B cell (primary cell): ENCODE results near the gene SNX32. TPM values are rescaled to one million over a fixed set of nuclear protein-coding genes. Genes with fewer than 3 reads are reported as not detected.
"Not testable (repeated sequence)": the region's sequence is repeated elsewhere in the genome, so short reads cannot be mapped to it uniquely, and the experiment has no call there.

Source experiments
- ATAC-seq: fragments of 200-7000 bp; cut with Tn5 transposase; one replicate; pipeline ENCODE4 v1.10.0; 2021; ENCODE audit warnings: low read depth, mild to moderate bottlenecking, moderate number of reproducible peaks, moderate library complexity
- CTCF ChIA-PET: fragments of 350-600 bp; sonication (Branson Sonifier 250); formaldehyde crosslinking; loops from one replicate; lab custom pipeline; 2021; ENCODE audit warnings: antibody characterized with exemption, inconsistent platforms; lab: Charles Lee
- POLR2A ChIA-PET: fragments of 350-600 bp; sonication (Branson Sonifier 250); formaldehyde crosslinking; loops from one replicate; lab custom pipeline; 2021; ENCODE audit warnings: antibody characterized with exemption; lab: Charles Lee
- DNase-seq: peaks from one replicate; pipeline ENCODE4 v3.0.0; 2013
- H2AFZ ChIP-seq: 2 replicates; pipeline ENCODE4 v1.6.1; 2012; ENCODE audit warnings: mild to moderate bottlenecking, low read depth, low read length; ENCODE audit not compliant: insufficient read depth, poor library complexity, severe bottlenecking
- H3K27ac ChIP-seq, 2 donors: 1 replicate in 1 of 2; 2 replicates in 1 of 2; pipeline ENCODE4 v1.5.1; 2012 to 2013; ENCODE audit warnings: low read length in 2 of 2, mild to moderate bottlenecking in 2 of 2, moderate library complexity in 1 of 2
- H3K27me3 ChIP-seq, 4 experiments: fragments of 200-600 bp in 1 of 4; sonication (generic) in 1 of 4; replicated peaks in 1 of 4; 1 replicate in 2 of 4; 2 replicates in 2 of 4; pipeline versions ENCODE4 v1.6.1 to v1.7.0; 2013 to 2016; ENCODE audit warnings: low read length in 3 of 4, mild to moderate bottlenecking in 2 of 4, mixed read lengths in 1 of 4, moderate library complexity in 1 of 4; ENCODE audit not compliant: insufficient read depth in 4 of 4, control insufficient read depth in 3 of 4; ENCODE audit errors: control extremely low read depth in 1 of 4
- H3K36me3 ChIP-seq, 2 experiments: replicated peaks in 1 of 2; 1 replicate in 1 of 2; 2 replicates in 1 of 2; pipeline versions ENCODE4 v1.6.1 to v1.7.1; 2013; ENCODE audit warnings: low read length in 1 of 2; ENCODE audit not compliant: insufficient read depth in 2 of 2, control insufficient read depth in 1 of 2; ENCODE audit errors: control extremely low read depth in 1 of 2, extremely low read depth in 1 of 2
- H3K4me1 ChIP-seq, 2 donors: fragments of 200-600 bp in 1 of 2; sonication (generic) in 1 of 2; 1 replicate in 1 of 2; 2 replicates in 1 of 2; pipeline versions ENCODE4 v1.5.1 to v1.6.1; 2013 to 2017; ENCODE audit warnings: low read length in 2 of 2; ENCODE audit not compliant: control insufficient read depth in 2 of 2, insufficient read depth in 2 of 2
- H3K4me2 ChIP-seq: replicated peaks from 2 replicates; pipeline ENCODE3; 2012; ENCODE audit warnings: mild to moderate bottlenecking, low read depth, low read length; ENCODE audit not compliant: poor library complexity, severe bottlenecking
- H3K4me3 ChIP-seq, 5 experiments: fragments of 200-600 bp in 1 of 5; sonication (generic) in 1 of 5; 1 replicate in 3 of 5; 2 replicates in 2 of 5; pipeline versions ENCODE4 v1.5.1 to v1.7.0; 2011 to 2016; ENCODE audit warnings: low read length in 4 of 5, mild to moderate bottlenecking in 4 of 5, low read depth in 2 of 5, control low read depth in 1 of 5, moderate library complexity in 1 of 5; ENCODE audit not compliant: insufficient read depth in 1 of 5; ENCODE audit errors: control extremely low read depth in 1 of 5, extremely low read depth in 1 of 5
- H3K79me2 ChIP-seq: fragments of 200-600 bp; sonication (generic); one replicate; pipeline ENCODE4 v1.6.0; 2016; ENCODE audit warnings: low read length; ENCODE audit not compliant: control insufficient read depth, insufficient read depth
- H3K9ac ChIP-seq: fragments of 200-600 bp; sonication (generic); 2 replicates; pipeline ENCODE4 v1.6.1; 2017; ENCODE audit warnings: mild to moderate bottlenecking, low read length, moderate library complexity
- H3K9me3 ChIP-seq, 3 donors: one replicate each; pipeline versions ENCODE4 v1.6.1 to v1.7.1; 2013; ENCODE audit warnings: low read length in 2 of 3; ENCODE audit not compliant: control insufficient read depth in 2 of 3, insufficient read depth in 1 of 3; ENCODE audit errors: control extremely low read depth in 1 of 3
- H4K20me1 ChIP-seq: 2 replicates; pipeline ENCODE4 v1.6.0; 2012; ENCODE audit warnings: mild to moderate bottlenecking, low read length; ENCODE audit not compliant: insufficient read depth, control insufficient read depth, poor library complexity, severe bottlenecking
- H3K27ac Mint-ChIP-seq: one replicate; pipeline ENCODE4 v1.8.0; 2021; ENCODE audit warnings: mixed read lengths
- H3K27me3 Mint-ChIP-seq: one replicate; pipeline ENCODE4 v1.8.0; 2021; ENCODE audit warnings: mixed read lengths
- H3K4me1 Mint-ChIP-seq: one replicate; pipeline ENCODE4 v1.8.0; 2021; ENCODE audit warnings: mixed read lengths
- H3K4me3 Mint-ChIP-seq: one replicate; pipeline ENCODE4 v1.8.0; 2021; ENCODE audit warnings: mixed read lengths
- H3K9me3 Mint-ChIP-seq: one replicate; pipeline ENCODE4 v1.8.0; 2022; ENCODE audit warnings: mixed read lengths; ENCODE audit not compliant: insufficient read depth
- CTCF ChIP-seq: fragments of 200-600 bp; IDR thresholded peaks from one replicate; pipeline ENCODE4 v1.8.0; 2022; ENCODE audit warnings: antibody characterized with exemption, mild to moderate bottlenecking
- EZH2 ChIP-seq: IDR thresholded peaks from 2 replicates; pipeline ENCODE4 v1.6.1; 2012; ENCODE audit warnings: borderline replicate concordance, low read depth, mild to moderate bottlenecking, moderate library complexity, low read length; ENCODE audit not compliant: insufficient read depth, poor library complexity, severe bottlenecking
- WGBS: methylation state at CpG from one replicate; pipeline ENCODE4 v1.1.5; 2013; ENCODE audit warnings: missing lambda C conversion rate; ENCODE audit not compliant: insufficient coverage; 5-methylcytosine and 5-hydroxymethylcytosine counted together
- intact Hi-C: fragments of 100-400 bp; cut with micrococcal nuclease; formaldehyde crosslinking; loops from one replicate; pipeline ENCODE4 v1.10.0; 2022
- polyA plus RNA-seq: library from polyadenylated mRNA; depleted of rRNA; stranded (reverse); fragments of >200 nt; gene quantifications from 2 replicates; pipeline ENCODE4 v1.2.3, GENCODE V29; 2012
- total RNA-seq, 2 donors: library from RNA; stranded (reverse); fragments of 120-200 nt in 1 of 2; gene quantifications; 1 replicate in 1 of 2; 2 replicates in 1 of 2; pipeline versions ENCODE4 v1.2.3 to v1.2.4, GENCODE V29; 2013 to 2022

The SNX32 gene
- total and polyA plus RNA-seq, 2 donors (not counting 1 experiment from before 2014, with no cell fraction given): 0.57 to 0.89 TPM

- H3K4me2 ChIP-seq: peak overlapping the region; percentile 99
- Mint-ChIP-seq H3K27me3 (no peaks in the 10 kb centered on the region), H3K4me1 (peaks cover 63% of the 10 kb centered on the region), H3K4me3 (peak overlapping the region; percentile 98), H3K27ac (peak overlapping the region; percentile 98), H3K9me3 (no peaks in the 10 kb centered on the region)
- H3K27me3 ChIP-seq: no peaks in the 10 kb centered on the region
- peak overlapping the region; percentile 60 to 85 for H3K27ac ChIP-seq
- peaks cover 52 to 62% of the 10 kb centered on the region in 2 donors for H3K4me1 ChIP-seq
- DNase-seq: peak; percentile 42
- CTCF ChIA-PET: interaction anchor here (0.6 to 15.5 kb wide), 23 partner anchors 7 to 1558 kb away, joined by 3 to 244 read pairs (median 8); partner anchors contain the start of genes C11orf68, CFL1, FOSL1 and KAT5
- TF ChIP-seq CTCF (no peak), EZH2 (no peak)
- H3K9ac ChIP-seq: peak overlapping the region; percentile 96
- H3K9me3 ChIP-seq: no peaks in the 10 kb centered on the region
- no peak for ATAC-seq
- intact Hi-C loops: loop anchor here (2.0 kb wide), 2 partner anchors 37 to 179 kb away; partner anchors contain the start of gene KAT5
- peaks cover 21% of the 10 kb centered on the region for H4K20me1 ChIP-seq
- H3K4me3 ChIP-seq: peak overlapping the region; percentile 18 to 88 (median 63)
- H2AFZ ChIP-seq: peak overlapping the region; percentile 86
- H3K36me3 ChIP-seq: no peaks in the 10 kb centered on the region
- under 1% methylated on average over 55 of the region's 57 CpGs for WGBS
- POLR2A ChIA-PET: interaction anchor here (0.5 to 6.2 kb wide), 14 partner anchors 9 to 433 kb away, joined by 3 to 65 read pairs (median 6); partner anchors contain the start of genes BANF1, C11orf68, CD248 and CFL1
- H3K79me2 ChIP-seq: peaks cover 24% of the 10 kb centered on the region
These were observed 57.7 kb downstream of the SNX32 start for GRCh38 chr11:65891219-65892136.

- Histone ChIP-seq H3K9ac (peak overlapping the region; percentile 96), H3K4me2 (peak overlapping the region; percentile 99), H3K4me1 (peaks cover 52 to 62% of the 10 kb centered on the region in 2 donors), H3K79me2 (peaks cover 24% of the 10 kb centered on the region), H3K4me3 (peak overlapping the region; percentile 6 to 88 (median 63)), H4K20me1 (peaks cover 21% of the 10 kb centered on the region), H3K27ac (peak overlapping the region; percentile 4 to 85)
- ATAC-seq, H2AFZ ChIP-seq, intact Hi-C loops, H3K27me3 ChIP-seq, H3K9me3 ChIP-seq, H3K9me3 Mint-ChIP-seq, H3K27me3 Mint-ChIP-seq, H3K36me3 ChIP-seq: not testable (repeated sequence)
- 62% methylated on average over 5 of the region's 5 CpGs for WGBS
- H3K4me1 Mint-ChIP-seq: peaks cover 57% of the 10 kb centered on the region
- ChIA-PET CTCF (interaction anchor here (0.8 to 15.5 kb wide), 6 partner anchors 8 to 180 kb away, joined by 4 to 244 read pairs (median 36); partner anchors contain the start of genes CFL1, FOSL1, KAT5 and MUS81), POLR2A (interaction anchor here (1.0 to 6.2 kb wide), 4 partner anchors 26 to 110 kb away, joined by 4 to 65 read pairs (median 7); partner anchors contain the start of genes BANF1, C11orf68, CFL1 and MUS81)
- DNase-seq: peak; percentile 25
- peak overlapping the region; percentile 98 for H3K4me3 Mint-ChIP-seq
- peak overlapping the region; percentile 98 for H3K27ac Mint-ChIP-seq
These were observed 58.4 kb downstream of the SNX32 start for GRCh38 chr11:65892137-65892540.
